ENCODE data around the gene CENPX.

DNA sequence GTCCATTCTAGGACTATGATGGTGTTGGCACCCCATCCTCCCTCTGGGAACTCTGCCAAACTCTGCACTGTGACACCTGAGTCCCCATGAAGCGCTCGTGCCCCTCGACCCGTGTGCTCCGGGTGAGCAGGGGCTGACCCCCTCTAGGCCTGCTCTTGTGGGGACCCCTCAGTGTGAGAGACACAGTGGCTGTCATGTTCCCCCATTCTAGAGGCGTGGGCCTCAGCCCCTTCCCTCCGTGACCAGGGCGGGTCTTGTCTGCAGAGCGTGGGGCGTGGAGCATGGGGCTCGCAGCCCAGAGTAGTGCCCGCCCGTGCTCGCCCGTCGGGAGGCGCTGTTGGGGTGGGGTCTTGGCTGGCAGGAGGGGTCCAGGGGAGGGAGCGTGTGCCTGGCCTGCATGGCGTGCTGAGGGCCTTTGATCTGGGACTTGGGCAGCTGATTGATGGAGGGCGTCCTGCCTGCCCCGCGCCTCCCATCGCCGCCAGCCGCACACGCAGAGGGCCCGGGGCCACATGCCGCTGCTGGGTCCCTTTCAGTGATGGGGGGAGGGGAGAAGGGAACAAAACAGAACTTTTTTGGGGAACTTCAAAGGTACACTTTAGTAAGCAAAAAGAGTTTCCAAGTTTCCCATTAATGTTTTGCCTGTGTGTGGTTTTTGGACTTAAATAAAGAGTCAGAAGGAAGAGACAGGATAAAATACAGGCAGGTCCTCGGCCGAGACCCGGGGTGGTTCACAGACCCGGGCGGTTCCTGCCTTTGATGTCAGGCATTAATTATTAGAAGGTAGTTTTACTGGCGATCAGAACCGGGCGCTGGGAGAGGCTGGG, 22.5 kb downstream of the CENPX start:
- TF ChIP-seq, protein P1, sequence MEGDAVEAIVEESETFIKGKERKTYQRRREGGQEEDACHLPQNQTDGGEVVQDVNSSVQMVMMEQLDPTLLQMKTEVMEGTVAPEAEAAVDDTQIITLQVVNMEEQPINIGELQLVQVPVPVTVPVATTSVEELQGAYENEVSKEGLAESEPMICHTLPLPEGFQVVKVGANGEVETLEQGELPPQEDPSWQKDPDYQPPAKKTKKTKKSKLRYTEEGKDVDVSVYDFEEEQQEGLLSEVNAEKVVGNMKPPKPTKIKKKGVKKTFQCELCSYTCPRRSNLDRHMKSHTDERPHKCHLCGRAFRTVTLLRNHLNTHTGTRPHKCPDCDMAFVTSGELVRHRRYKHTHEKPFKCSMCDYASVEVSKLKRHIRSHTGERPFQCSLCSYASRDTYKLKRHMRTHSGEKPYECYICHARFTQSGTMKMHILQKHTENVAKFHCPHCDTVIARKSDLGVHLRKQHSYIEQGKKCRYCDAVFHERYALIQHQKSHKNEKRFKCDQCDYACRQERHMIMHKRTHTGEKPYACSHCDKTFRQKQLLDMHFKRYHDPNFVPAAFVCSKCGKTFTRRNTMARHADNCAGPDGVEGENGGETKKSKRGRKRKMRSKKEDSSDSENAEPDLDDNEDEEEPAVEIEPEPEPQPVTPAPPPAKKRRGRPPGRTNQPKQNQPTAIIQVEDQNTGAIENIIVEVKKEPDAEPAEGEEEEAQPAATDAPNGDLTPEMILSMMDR (IDR thresholded peaks at IDR 0.05) = no peak
- TF ChIP-seq, protein P2, sequence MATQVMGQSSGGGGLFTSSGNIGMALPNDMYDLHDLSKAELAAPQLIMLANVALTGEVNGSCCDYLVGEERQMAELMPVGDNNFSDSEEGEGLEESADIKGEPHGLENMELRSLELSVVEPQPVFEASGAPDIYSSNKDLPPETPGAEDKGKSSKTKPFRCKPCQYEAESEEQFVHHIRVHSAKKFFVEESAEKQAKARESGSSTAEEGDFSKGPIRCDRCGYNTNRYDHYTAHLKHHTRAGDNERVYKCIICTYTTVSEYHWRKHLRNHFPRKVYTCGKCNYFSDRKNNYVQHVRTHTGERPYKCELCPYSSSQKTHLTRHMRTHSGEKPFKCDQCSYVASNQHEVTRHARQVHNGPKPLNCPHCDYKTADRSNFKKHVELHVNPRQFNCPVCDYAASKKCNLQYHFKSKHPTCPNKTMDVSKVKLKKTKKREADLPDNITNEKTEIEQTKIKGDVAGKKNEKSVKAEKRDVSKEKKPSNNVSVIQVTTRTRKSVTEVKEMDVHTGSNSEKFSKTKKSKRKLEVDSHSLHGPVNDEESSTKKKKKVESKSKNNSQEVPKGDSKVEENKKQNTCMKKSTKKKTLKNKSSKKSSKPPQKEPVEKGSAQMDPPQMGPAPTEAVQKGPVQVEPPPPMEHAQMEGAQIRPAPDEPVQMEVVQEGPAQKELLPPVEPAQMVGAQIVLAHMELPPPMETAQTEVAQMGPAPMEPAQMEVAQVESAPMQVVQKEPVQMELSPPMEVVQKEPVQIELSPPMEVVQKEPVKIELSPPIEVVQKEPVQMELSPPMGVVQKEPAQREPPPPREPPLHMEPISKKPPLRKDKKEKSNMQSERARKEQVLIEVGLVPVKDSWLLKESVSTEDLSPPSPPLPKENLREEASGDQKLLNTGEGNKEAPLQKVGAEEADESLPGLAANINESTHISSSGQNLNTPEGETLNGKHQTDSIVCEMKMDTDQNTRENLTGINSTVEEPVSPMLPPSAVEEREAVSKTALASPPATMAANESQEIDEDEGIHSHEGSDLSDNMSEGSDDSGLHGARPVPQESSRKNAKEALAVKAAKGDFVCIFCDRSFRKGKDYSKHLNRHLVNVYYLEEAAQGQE (IDR thresholded peaks at IDR 0.05; ENCODE audit: insufficient read depth in 1 of 2, low read depth in 2 of 2, low read length in 1 of 2) = no peak
- TF ChIP-seq POLR2AphosphoS5 (IDR thresholded peaks at IDR 0.05; ENCODE audit: low read depth, low read length) (no peak), SIN3A (IDR thresholded peaks at IDR 0.05; ENCODE audit: borderline replicate concordance, insufficient read depth, low read depth, low read length) (no peak)
